ENCODE results near the gene MRPS27.

The MRPS27 gene

DNA sequence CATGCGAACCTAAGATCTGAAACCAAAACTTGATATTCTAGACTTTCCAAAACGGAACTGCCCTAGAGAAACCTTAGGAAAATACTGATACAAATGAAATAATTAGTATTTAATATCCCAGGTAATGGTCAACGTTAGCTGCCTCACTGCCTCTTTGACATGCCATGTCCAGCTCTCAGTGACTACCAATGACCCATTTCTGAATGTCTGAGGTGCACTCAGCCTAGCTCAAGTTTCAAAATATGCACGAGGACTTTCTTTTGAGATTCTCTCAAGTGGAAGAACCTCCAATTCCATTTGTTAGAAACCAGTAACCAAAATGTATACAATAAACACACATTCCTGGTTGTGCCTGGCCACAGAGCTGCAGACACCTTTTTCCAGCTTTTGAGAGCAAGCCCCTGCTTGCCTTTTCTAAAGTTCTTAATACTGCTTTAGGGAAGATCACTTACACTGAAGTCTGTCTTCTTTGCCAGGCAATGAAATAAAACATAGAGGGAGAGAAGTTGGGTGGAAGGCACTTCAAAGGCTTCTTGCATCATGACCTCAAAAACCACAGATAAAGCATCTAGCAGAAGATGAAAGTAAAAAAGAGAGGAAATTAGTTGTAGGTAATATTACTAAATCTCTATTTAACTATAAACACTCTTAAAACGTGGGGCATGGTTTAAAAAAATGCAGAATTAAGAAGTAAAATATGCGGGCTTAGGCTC, 87.9 kb downstream of the MRPS27 start:
- DNase-seq, result peak in 2 of 5 donors; percentile 11 to 54

DNA sequence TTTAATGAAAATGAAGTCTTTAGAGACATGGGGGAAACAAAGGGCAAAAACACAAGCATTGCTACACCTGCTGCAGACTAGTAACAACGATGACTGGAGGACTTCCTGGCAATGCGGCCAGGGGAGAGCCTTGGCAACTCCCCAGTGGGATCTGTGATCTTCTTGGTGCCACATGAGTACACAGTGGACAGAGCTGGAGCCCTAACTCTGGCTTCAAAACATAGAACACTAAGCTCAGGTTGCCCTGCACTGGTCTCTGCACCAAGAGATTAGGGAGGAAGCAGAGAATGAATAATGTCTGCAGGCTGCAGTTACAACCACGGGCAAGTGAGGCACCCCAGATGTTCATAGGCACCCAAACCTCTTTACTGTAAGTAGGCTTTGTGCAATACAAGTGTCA, 91.1 kb downstream of the MRPS27 start:
- no peak for DNase-seq

DNA sequence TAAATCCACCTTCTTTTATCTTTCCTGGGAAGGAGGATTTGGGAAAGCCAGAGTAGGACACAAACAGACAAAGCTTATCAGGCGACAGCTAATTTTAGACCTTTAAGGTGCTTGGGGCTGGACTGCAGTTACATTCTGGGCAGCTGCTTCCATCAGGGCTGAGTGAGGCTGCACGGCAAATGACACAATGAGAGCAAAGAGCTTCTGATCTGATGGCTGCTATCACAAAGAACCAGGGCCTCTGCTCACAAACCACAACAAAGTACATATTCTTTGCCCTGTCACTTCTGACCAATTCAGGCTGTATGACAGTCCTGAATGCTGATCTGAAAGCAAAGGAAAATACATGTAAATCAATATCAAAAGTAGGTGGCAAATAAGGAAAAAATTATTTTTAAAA, 93.1 kb downstream of the MRPS27 start:
- DNase-seq, result no peak

DNA sequence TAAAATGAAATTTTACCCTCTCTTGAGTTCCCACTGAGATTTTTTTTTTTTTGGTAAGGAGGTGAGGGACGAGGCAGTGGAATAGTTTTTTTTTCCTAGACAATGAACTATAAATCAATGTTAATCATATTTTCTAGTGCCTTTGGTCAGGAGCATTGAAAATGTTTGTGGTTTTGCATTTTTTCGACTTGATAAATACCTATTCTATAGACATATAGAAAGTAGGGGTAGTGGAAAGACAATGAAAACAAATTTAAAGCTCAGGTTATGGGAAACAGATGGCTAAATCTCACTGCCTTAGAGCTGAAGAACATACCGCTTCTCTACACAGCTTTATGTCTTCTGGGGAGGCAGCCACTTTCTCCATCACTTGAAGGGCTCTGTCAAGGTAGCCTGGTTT, 94.3 kb downstream of the MRPS27 start:
- no peak for DNase-seq

DNA sequence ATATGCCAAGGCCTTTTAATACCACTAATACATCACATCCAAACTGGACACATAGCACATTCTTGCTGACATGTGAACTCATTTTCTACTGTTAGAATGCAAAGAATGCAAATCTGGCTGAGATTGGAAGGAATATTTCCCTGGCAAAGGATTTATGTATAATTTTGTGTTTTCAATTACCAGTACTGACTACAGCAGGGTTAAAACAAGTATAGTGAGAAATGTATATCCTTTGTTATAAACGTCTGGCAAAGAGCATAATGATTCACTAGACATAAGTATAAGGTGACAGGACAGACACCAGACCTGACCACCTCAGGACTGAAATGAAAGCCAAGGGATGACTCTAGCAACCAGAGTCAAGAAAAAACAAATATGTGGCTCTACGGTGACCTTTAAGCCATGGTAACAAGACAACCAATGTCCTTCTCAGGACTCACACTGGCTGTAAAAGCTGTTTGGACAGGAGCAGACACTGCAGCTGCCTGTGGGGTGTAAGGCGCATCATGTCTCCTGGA, 95.0 kb downstream of the MRPS27 start:
- DNase-seq, result no peak

DNA sequence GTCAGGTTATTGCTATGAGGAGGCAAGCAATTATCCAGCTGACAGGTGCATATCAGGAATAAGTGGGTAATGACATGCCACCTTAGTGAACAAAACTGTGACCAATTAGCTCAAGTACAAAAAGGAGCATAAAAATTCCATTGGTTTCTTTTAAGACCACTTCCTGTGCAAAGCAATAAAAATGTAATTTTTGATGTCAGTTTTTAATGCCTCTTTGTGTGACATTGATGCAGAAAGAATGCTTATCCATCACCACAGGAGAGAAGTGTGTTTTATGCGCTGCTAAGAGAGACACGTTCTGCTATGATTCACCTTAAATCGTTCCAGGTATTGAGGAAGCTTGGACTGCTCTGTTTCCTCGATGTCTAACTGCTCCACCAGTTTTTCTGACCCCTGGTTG, 96.7 kb downstream of the MRPS27 start:
- DNase-seq, result no peak

DNA sequence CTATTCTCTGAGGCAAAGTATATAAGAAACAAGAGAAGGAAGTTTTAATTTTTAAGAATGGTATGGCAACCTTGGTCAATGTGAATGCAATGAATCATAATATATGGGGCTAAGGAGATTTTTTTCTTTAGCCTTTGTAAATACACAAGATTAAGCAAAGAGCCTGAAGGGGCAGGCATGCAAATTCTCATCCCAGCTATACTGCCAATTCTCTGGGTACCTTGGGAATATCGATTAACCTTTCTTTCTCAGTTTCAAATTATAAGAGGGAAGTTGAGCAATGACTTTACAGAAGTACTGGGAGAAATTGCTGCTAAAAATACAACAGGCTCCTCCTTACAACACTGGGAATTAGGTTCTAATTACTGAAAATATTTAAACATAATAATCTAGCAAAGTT, 97.5 kb downstream of the MRPS27 start:
- no peak for DNase-seq

DNA sequence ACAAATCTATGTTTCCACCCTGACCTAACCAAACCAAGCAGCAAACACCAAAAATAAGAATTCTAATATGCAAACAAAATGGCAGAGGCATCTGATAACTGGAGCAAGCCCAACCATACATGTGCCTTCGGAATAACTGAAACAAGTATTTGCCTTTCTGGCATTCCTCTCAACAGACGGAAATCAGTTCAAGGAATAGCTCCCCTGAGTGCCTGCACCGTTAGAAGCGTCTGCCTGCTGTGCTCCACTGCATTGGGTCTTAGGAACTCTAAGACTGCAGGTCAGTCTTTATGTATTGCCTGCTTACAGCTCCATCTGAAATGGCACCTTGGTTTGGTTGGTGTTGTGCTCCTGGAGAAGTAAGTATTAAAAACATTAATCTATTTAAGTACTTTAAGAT, 98.5 kb downstream of the MRPS27 start:
- DNase-seq, result no peak

DNA sequence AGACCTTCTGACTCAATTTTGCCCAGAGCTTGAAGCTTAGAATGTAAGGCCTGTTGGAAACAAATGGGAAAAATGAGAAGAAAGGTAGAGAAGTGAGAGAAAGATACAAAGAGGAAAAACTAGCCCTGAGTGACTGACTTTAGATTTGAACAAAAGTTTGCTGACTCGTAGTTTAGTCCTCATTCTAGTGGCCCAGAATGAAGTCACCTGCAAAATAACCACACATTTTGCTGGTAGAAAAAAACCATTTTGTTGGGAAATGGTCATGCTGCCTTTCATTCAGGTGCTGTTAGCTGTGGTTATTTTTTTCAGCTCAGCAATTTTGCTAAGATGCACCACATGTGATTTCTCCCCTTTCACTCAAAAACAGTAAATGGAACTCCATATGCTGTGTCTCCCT, 98.9 kb downstream of the MRPS27 start:
- DNase-seq, result no peak

DNA sequence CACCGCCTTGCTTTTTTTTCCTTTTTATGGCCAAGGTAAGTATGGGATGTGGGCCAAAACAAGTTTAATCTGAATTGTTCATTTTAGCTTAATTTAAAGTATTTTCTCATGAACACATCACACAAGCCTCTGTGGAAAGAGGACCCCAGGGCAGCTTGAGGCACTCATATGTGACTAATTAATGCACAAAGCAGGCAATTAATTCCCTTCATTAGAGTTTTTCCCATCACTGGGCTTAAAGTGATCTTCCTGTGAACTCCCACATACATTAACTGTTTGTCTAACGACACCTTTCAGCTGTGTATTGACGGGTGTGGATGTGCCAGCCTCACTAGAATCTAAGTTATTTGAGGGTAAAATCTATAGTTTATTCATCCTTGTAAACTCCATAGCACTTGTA, 103.3 kb downstream of the MRPS27 start:
- no peak for DNase-seq

DNA sequence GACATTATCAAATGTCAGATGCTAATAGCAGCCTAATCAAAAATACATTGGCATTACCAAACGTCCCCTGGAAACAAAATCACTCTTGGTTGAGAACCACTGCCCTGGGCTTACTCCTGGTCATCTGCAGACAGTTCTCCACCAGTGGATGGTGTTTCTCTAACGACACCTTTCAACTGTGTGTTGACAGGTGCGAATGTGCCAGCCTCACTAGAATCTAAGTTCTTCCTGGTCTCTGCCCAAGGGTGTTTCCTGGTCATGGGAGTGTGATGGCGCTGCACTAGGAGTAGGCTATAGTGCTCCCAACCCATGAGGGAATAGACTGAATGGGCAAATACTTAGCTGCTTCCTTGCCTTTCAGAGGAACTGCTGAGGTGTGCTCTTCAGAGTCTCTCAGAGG, 105.9 kb downstream of the MRPS27 start:
- DNase-seq, result no peak

DNA sequence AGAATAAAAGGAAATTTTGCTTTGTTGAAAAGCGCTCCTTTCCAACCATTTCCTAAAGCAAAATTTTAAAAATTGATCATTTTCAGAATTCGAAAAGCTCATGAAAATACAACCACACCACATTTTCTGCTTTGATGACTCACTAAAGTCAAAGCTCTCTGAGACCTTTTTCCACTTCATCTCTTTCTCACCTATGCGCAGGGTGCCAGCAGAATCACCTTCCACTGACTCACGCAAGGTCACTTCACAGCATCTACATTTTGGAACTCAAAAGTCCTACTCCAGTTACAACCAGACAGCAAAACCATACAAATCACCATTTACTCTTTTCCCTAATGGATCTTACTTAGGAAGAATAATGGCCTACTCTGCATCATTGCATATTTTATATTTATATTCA, 106.6 kb downstream of the MRPS27 start:
- no peak for DNase-seq

DNA sequence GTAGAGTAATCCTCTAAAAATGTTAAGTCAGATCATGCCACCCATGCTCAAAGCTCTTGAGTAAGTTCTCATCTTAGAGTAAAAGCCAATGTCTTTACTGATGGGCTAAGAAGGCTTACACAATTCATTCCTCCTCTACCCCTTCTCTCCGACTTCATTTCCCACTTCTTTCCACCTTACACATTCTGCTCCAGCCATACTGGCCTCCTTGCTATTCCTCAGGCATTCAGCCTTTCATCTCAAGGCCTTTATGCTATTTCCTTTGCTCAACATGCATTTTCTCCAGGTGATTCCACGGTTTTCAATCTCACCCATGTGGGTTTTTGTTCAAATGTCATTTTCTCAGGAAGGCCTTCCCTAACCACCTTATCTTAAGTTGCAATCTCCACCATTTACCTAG, 107.9 kb downstream of the MRPS27 start:
- no peak for DNase-seq

DNA sequence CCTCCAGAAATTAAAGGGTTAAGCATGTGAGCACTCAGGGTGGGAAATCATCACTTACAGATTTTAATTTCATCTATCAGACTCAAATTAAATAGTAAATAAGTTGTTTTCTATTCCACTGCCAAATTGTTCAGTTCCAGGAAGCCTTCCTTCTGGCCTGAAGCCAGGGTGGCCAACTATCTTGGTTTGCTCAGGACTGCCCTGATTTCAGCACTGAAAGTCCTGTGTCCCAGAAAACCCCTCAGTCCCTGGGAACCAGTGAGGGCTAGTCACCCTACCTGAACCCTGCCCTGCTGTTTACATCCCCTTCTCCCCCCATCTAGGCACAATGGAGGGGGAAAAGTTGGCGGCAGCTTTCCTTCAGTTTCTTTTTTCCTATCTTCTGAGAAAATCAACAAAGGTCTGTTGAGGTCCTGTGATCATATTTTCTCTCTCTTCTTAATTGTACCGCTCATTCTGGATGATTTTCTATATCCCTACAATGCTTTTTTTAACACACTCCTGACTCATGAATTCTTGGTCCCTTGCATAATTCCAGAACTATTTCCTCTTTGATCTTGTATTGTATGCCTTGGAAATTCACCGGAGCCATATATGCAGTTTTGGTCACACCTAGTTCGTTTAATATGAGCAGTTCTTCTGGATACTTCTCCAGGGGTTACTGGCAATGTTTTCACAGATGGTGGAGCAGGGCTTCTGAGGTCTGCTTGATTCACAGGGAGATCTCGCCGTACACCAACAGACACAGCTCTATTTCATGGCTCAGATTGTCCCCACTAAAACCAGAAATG, 109.0 kb downstream of the MRPS27 start:
- DNase-seq, result no peak

DNA sequence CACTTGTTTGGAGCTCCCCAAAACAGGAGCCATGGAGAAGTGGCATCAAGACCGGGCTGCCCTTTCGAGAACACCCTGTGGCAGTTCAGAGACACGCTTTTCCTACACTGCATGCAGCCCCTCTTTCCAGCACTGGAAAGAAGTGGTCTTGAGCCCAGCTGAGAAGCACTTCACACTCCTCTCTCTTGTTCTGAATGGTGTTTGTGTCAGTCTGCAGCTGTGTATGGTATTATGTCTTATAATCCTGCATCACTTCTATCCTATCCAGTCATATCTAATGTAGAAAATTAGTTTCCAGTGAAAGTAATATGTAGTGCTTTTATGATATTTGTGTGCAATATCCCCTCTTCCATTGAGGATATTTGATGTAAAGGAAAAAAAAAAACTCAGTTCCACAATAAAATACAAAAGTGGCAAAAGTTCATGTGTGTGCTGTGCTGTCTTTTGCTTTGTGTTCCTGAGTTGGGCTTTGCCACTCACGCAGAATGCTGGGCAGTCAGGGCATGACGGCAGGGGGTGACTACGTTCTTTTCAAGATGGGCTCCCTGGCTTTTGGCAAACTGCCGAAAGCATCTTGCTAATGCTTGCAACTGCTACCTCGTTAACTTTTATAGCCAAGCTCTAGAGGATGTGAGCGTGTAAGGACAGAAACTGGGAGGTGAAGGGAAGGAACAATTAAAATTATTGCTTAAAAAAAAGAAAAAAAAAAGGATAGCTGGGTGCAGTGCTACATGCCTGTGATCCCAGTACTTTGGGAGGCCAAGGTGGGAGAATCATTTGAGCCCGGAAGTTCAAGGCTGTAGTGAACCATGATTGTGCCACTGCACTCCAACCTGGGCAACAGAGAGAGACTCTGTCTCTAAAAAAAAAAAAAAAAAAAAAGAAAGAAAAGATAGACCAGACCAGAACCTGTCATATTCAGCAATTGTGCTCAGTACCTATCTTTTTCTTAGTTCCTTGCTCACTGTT, 110.6 kb downstream of the MRPS27 start:
- DNase-seq, result no peak

DNA sequence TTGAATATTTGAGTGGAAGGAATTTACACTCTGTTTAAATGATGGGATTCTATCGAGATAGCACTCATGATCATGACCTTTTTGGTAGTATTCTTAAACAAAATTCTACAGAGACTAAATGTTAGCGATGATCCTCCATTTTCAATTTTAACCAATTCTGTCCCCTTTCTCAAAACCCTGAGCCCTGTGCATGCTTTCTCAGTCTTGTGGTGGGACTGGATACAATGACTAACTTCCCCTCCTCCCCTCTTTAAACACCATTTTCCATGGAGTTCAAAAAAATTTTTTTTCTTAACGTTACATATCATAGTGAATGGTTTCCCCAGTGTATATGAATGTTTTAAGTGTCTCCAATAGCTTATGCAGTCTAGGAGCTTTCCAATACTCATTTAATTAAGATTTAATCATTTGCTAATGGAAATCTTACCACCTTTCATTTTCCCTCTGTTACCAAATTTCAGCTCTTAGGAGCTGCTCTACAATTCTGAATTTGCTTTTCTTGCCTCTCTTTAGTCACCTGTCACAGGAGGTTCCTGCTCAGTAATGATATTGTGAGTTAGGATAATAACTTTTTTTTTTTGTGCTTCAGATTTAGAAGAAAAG, 111.6 kb downstream of the MRPS27 start:
- DNase-seq, result no peak

DNA sequence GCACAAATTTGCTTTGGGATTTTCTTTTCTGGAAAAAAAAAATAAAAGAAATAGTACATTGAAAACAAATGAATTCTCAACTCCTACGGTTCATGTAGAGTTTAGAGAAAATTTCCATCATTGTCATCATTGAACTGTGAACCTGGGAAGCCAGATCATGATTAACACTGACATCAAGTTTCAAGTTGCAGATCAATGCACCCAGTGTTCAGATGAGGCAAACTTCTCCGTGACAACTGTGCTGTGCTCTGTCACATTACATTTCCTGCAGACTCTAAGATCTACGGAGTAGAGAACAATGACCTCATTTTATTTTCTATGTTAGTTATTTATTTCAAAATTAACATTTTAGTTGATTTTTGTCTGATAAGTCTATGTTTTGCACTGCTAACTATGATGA, 113.0 kb downstream of the MRPS27 start:
- DNase-seq, result no peak

DNA sequence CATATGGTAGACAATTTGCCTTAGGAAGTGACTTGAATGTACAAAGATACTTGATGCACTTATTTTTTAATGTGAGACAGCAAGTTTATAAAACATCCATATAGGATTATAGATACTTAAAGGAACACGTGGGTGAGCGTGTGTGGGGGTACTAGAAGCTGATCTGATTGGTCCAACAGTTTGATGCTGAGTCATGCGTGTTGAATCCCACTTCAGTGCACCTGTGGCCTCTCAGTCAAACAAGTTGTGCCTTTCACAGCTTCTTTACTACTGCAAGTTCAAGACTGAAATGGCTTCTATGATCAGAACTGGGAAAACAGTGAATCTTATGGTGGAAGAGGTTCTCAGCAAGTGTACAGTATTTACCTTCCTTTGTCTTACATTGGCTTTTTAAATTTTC, 113.9 kb downstream of the MRPS27 start:
- no peak for DNase-seq

DNA sequence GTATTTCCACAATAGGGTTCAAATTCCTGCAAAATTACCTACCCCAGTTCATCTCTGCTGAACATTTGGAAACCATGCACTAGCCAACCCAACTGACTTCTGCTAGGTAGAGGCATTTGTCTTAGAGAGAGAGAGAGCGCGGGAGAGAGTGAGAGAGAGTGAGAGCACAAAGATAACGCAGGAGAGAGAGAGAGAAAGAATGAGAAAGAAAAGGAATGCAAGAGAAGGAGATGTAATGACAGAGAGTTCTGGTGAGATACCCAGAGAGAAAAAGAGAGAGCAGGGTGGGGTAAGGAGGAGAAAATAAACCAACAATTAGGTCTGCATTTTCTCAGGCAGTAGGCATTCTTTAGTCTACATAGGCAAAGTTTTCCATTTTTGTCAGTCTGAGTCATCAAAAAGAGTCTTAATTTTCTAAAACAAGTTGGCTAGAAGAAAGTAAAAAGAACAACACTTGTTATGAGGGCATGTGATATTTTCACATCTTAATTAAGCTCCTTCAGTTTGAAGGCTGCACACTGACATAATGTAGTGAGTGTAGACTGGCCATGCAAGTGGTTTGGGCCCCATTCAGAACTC, 114.5 kb downstream of the MRPS27 start:
- DNase-seq, result no peak

DNA sequence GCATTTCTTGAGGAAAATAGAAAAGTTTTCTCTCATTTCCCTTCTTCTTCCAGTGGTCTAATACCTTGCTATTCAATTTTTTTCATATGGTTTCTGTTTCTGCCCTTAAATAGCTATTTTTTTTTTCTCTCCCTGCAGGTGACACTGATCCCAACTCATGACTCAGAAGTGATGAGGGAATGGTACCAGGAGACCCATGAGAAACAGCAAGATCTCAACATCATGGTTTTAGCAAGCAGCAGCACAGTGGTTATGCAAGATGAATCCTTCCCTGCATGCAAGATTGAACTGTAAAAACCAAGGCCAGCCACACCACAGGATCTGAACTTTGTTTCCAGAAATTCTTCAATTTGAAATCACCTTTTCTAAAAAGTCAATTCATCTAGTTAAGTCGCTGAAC, 115.1 kb downstream of the MRPS27 start:
- DNase-seq, result no peak

DNA sequence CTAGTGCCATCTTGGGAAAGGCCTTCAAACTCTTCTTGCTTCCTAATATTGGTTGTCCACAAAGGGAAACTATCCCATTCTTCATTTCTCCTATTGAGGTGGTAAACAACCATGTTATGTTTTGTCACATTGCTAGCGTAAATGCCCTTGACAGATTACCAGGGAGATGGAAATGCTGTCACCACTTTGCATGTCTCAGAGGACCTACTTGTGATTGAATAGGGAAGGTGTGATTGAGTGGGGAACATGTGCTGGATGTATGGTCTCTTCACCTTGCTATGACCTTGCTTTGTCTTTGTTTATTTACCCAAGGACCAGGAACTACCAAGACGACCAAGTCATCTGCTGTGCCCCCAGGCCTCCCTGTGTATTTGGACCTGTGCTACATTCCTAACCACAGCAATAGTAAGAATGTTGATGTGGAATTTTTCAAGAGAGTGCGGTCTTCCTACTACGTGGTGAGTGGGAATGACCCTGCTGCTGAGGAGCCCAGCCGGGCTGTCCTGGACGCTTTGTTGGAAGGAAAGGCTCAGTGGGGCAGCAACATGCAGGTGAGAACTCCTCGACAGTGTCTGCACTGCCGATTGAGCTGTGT, 116.7 kb downstream of the MRPS27 start:
- DNase-seq, result no peak

DNA sequence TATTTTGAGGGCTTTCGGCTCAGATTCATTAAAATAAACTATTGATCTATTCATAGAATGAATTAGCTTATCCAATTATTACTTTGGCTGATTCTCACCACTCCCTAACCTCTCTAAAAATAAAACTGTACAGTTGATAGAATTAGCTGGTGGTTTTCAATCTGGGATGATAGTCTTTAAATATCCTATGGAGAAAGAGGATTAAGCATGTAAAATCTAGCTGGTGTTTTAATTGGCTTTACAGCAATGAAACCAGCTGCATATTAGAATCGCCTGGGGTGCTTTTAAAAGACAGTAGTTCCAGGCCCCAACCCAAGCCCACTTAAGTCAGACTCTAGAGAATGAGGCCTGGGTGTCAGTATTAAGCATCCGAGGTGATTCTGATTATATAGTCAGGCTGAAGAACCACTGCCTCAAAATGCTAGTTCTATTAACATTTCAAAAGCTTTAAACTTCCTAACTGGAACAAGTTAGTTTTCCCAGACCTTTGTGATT, 117.7 kb downstream of the MRPS27 start:
- DNase-seq, result no peak

All from T-helper 1 cell (primary cell).